HG02610 (cell line): ENCODE measurements around the gene TRIP11.

Source experiments
- ATAC-seq: cut with Tn5 transposase; IDR thresholded peaks from one replicate; pipeline ENCODE4 v1.9.1; 2021; ENCODE audit warnings: mild to moderate bottlenecking, moderate library complexity; ENCODE audit not compliant: unreplicated experiment

Gene TRIP11

DNA sequence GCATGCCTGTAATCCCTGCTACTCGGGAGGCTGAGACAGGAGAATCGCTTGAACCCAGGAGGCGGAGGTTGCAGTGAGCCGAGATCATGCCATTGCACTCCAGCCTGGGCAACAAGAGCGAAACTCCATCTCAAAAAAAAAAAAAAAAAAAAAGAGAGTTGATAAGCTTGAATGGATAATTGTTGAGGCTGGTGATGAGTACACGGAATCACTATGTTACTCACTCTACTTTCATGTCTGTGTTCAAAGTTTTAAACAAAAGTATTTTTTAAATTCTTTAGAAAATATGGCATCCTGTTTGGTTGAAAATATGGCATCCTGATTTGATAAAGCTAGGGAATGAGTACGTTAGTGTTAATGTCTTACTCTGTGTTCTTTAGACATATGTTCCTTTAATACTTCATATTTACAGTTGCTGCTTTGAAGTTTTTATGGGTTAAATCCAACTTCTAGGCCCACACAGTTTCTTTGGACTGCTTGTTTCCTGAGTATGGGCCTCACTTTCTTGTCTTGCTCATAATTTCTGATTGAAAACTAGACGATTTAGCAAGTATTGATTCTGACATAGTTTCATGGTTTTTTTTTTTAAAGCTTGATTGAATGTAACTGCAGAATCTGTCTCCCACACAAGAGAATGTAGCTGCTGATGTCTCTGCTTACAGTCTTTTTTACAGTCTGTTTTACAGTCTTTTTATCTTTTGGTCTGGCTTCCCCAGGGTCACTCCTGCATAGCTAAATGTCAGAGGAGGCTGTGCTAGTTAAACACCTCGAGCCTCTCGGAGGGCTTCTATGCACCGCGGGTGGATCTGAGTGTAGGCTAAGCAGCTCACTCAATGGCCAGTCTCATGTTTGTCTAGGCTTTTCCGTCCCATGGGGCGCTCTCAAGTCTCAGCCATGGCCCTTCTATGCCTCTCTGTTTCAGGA, 78.3 kb downstream of the TRIP11 start:
- no peak for ATAC-seq

DNA sequence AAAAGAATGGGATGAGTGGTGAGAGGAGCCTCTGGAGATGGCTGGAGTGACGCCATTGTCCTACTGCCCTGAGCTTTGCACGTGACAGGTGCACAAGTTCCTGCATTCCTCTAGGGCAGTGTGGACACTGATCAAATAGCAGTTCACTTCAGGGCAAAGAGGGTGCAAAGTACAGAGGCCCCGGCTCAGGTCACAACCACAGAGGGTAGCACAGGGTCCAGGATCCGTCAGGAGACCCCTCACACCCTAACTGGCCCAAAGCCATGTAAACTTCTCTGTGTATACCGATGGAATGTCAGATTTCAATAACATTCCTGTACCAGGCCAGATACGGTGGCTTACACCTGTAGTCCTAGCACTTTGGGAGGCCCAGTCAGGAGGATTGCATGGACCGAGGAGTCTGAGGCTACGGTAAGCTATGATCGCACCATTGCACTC, 82.0 kb downstream of the TRIP11 start:
- ATAC-seq, result no peak

DNA sequence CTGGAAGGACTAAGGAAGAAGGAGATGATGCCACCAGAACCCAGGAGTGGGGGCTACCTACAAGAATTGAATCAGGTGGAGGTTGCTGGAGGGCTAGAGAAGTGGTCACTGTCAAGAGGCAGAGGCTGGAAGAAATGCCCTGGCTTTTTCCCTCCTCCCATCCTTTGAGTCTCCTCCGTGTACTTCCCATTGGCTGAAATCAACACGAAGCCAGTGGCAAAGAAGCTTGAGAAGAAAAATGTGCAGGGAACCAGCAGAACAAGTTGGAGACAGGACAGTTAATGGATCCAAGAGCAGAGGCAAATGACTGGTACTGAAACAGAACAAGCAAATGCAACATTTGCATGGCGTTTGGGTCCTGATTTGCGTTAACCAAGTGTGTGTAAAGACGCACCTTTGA, 83.2 kb downstream of the TRIP11 start:
- no peak for ATAC-seq

DNA sequence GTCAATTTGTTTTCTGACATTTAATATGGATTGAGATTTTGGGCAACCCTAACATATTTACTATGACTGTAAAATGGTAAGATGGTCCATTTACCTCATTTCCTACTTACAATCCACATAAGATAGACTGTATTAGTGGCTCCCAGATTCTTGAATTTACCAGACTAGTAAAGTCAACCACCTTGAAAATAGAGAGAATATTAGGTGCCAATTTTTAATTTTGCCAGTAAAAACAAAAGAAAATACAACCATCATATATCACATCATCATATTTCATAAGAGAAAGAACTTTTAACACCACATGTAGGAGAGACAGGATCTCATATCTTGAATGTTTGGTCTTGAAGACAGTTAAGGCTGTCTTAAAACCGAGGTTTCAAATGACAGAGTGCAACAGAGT, 84.7 kb downstream of the TRIP11 start:
- ATAC-seq, result no peak

DNA sequence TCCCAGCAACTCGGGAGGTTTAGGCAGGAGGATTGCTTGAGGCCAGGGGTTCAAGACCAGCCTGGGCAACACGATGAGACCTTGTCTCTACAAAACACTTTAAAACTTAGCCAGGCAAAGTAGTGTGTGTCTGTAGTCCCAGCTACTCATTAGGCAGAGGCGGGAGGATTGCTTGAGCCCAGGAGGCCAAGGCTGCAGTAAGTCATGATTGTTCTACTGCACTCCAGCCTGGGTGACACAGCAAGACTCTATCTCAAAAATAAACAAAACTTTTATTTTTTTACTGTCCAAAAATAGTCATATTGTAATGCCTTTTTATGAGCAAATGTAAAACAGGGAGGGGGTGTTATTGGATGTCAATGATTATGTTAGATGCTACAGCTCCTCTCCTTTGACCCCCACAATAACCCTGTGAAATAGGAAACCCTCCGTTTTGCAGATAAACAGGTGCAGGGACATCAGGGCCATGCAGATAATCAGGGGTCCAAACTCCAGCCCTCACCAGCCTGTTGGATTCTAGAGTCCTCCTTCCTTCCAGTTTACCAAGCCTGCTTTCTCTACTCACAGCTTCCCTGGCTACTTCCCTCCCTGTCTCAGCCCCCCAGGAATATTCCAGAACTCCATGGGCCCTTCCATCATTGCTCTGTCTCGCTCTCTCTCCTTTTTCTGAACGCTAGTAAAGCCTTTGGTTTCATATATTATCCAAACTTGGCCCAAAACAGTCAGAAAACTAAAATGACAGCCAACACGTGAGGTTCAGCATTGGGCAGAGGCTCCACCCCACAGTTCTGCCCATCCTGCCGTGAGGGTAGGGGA, 86.5 kb downstream of the TRIP11 start:
- no peak for ATAC-seq

DNA sequence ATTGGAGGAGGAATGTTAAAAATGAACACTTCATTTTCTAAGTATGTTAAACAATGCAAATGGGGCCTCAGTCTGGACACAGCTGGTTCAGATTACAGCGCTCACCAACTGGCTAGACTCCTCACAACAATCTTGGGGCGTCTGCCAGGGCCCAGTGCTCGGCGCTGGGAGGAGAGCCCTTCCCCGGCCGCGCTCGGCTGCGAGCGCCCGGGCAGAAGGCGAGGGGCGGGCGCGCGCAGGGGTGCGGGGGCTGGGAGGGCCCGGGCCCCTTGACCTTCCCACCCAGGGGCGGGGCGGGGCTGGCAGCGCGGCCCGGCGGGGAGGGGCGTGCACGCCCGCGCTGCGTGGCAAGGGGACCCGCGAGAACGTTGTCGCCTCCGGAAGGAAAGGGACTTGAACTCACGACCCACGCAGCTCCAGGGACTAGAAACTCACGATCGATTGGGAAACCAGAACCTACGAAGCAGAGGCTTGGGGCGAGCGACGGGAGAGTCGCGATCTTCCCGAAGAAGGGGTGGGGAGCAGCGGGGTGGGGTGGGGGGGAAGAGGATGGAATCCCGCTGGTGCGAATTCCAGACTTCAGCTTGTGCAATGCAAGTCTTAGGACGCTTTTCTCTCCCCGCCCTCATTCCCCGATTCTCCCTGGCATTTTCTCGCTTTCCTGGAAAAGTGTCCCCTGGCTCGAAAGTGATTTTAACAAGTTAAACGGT, 92.2 kb downstream of the TRIP11 start, which contains the start of gene FBLN5:
Gene FBLN5, minus strand, starts transcription at position 220 of the 710 bp plus-strand sequence. CDS start 465 bp downstream, outside the sequence.
- ATAC-seq, result no peak

DNA sequence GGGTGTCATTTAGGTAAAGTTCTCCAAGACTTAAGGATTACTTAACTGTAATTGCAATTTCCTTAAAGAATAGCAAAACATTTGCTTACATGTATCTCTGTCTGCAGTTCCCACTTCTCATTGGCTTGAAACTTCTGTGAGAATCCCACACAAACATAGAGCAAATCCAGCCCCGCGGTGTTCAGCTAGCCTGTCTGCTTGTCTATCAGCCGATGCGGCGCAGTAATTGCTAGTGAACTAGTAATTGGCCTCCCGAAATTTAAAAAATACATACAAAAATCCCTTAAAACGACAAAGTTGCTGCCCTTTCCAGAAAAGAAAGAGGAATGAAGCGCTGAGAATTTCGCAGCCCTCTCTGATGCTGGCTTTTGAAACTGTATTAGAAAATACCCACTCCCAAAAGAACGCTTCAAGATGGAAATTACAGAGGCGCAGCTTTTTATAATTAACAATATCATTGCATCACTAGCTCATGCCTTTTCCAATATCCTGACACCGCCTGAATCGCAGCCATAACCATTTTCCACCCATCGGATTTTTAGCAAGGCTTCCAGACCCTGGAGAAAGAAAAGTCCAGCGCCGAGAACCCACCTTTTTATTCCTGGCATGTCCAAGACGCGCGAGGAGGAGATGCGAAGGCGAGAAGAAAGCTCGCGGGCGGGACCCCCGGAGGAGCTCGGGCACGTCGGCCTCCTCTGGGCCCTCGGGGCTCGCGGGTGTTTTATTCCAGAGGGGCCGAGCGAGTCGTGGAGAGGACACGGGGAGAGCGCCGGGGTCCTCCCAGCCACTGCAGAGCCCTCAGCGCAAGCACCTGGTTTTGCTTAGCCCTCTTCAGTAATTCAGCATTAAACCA, 93.0 kb downstream of the TRIP11 start:
- no peak for ATAC-seq

DNA sequence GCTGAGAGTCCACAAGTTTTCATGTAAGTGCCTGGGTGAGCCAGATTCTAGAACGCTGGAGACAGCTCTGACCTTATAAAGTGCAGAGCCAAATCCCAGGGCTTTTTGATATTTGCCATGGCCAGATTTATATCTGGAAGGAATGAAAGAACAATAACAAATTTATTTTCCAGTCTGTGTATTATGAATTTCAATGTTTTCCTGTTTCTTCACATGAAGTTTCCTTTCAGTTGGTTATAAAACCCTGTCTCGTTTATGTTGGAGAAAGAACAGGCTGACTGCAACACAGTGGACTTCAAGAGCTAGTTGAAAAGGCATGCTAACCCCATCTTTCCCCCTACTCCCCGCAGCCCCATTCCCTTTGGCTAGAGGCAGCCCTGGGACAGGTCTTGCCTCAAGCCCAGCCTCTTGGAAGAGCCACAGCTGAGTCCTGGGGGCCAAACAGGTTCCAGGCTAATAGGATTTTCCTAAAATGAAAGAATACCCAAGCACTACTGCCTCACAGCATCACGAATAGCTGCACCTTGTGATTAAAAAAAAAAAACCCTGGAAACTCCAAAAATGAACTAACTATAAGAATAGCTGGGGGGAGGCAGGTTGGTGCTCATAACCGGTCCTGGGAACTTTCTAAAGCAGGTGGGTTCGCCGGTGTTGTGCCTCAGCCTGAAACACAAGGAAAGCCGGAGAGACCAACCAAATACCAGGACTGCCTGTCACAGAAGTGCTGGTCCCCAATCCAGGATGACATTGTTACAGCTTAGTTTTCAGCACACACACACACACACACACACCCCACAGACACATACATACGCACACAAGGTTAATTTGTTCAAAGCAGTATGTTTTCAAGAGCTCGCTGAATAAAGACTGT, 93.9 kb downstream of the TRIP11 start:
- ATAC-seq, result no peak

DNA sequence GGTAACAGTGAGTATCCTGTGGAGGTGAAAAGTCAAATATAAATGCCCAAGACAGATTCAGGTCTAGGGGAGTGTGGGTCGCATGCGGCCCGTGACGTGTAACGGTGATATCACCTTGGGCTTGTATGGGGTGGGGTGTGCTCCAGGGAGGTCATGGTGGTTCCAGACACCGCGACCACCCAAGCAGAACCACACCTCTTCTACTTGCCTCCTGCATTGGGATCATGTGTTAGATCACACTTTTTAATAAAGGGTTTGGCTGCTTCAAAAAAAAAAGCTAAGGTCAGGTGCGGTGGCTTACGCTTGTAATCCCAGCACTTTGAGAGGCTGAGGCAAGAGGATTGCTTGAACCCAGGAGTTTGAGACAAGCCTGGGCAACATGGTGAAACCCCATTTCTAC, 96.9 kb downstream of the TRIP11 start:
- ATAC-seq, result no peak

DNA sequence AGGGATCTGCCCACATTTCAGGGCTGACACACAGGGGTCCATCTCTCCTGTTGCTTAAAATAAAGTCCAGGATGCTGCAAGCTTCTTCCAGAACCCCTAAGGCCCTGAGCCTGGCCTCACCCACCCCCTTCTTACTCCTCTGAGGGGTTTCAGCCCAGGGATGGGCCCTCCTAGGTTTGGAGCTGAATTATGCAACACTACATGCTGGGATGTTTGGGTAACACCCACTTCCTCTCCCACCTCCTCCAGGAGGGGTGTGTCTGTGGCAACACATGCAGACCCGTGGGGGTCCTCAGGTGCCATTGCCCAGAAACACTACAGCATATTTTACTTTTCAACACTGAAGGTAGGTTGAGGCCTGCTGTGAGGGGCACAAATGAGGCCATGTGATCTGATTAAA, 97.7 kb downstream of the TRIP11 start:
- ATAC-seq, result no peak

DNA sequence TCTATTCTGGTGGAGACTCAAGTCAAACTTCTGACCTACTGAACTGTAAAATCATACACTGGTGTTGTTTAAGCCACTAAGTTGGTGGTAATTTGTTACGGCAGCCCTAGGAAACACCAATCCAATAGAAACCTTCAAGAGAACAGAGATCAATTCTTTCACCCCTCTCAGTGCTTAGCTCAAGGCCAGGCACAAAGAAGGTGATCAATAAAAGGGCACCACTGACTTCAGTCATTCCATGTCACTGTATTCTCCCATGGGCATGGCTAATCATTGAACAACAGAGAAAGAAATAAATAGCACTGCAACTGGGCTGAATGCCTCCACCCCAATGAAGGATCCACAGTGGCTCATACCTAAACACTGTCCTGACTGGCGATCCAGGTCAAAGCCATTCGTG, 99.7 kb downstream of the TRIP11 start:
- ATAC-seq, result no peak

DNA sequence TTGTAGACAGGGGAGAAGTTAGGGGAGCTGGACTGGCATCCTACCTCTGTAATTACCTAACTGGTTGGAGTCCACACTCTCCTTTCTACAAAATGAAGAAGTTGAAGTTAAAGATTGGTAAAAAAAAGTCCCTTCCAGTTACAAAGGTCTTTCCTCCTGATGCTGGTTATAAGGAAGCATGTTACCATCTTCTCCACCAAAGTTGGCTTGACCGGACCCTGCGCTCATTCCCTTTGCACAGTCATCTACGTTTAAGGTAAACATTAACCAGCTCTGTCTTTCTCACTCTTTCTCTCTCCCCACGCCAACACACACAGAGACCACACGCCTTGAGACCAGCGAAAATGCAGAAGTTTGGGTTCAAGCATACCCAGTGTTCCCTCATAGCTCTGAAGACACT, 104.3 kb downstream of the TRIP11 start:
- ATAC-seq, result no peak

DNA sequence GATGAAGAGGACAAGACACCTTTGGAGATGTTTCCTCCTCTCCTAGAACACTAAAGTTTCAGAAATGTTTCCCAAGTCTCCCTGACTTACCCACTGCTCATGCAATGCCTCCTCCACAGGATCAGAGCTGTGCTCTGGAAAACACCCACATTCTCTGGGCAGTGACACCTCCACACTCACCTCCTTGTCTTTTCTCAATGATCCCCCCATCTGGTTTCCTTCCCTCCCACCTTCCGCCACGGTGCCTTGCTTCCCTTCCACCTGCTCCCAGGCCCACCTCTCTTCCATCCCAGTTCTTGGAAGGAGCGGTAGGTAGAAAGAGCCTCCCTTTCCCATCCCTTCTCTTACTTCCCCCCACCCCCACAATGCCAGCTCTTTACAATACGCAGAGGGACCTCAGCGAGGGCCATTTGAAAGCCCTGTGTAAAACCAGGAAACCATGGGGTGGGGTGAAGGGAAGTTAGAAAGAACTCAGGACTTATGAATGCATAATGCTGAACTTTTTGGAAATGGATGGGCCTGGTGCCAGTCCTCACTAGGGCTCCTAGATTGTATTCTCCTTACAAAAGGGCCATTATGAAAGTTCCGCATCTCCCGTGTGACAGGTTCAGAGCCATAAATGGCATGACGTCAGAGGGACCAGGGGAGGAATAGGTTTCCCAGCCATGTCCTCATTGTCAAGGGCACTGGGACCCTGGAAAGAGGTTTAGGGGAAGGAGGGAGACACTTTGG, 105.1 kb downstream of the TRIP11 start:
- ATAC-seq, result no peak

DNA sequence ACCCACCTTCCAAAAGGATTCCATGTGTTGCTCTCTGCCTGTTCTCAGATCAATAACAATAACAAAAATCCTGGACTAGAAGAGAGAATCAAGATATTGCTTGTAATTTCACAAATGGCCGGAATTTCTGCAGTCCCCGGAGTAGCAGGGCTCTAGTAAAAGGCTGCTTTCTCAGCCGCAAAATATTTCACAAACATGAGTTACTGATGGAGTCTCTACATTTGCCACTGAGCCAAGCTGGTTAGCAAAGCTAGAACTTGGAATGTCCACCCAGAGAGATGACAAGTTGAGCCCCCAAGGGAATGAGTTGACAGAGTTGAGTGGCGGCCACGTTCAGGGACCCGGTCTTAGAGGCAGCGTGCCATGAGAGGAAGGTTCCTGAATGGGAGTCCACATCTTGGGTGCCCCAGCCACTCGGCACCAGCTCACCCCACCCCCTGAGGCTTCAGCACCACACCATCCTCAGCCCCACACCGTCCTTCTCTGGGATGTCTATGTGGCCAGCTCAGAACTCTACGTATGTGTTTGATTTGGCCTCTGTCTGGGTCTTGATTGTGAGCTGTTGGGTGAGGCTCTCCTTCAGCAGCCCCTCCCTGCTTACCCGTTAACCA, 108.3 kb downstream of the TRIP11 start:
- ATAC-seq, result no peak

DNA sequence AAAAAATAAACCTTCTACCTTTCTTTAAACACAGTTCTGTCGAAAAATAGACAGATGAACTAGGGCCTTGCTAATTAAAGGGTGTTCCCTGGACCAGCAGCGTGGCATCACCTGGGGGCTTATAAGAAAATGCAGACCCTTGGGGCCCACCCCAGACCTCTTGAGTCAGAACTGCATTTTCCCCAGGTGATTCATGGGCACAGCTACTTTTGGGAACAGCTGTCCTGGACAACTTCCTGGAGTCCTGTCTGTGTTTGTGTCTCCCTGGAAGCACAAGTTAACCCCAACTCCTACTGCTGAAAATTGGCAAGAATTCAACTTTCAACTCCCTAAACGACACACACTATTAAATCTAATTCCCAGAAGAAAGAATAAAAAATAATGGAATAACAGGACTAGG, 110.2 kb downstream of the TRIP11 start:
- ATAC-seq, result no peak

DNA sequence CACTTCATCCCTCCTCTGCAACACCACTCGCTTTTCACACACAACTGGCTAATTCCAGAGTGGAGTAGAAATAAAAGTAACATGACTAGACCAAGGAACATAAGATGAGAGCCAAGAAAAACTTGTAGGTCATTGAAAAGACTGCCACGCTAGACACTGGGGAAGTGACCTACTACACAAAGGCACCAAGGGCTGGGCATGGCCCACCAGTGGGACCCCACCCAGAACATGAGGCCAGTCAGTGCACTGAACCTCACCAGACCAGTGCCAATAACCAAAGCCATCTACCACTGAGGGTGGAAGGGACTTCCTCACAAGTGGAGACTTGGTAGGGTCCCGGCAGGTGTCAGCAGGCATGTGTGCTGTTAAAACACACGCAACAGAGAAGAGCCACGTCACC, 112.1 kb downstream of the TRIP11 start:
- ATAC-seq, result no peak

DNA sequence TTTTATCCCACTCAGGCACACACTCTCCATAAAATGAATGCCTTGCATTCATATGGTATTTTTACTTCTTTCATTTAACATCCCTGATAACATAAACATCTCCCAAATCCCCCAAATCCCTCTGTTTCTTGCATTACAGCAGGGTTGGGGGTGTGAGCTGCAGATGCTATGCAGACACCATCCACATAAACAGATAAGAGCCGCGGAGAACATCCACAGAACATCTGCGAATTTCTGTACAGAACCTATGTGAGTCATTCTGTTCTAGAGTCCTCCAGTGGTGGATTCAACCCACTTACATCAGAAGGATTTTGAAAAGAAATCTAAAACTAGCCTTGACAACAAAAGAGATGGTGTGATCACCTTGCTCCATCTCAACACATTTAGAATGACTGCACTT, 112.7 kb downstream of the TRIP11 start:
- ATAC-seq, result no peak
